DOHH2 (cell line): Measurements from ENCODE around the gene CD151.

Source experiments
- CTCF ChIP-seq: fragments of 200-600 bp; sonication (generic); IDR thresholded peaks from one replicate; pipeline ENCODE4 v1.5.1; 2014; ENCODE audit warnings: antibody characterized with exemption, mild to moderate bottlenecking, low read depth, low read length; ENCODE audit not compliant: poor library complexity, severe bottlenecking
- EZH2phosphoT487 ChIP-seq: fragments of 200-600 bp; sonication (generic); IDR thresholded peaks from 2 replicates; pipeline ENCODE4 v1.6.1; 2017; ENCODE audit warnings: borderline replicate concordance, mild to moderate bottlenecking, antibody characterized with exemption, low read length, moderate library complexity, mixed read lengths

- TF ChIP-seq CTCF (peak; percentile 16), EZH2phosphoT487 (no peak)
Measured at GRCh38 chr11:880447-880846, 47.7 kb downstream of the CD151 start.
